B cell (primary cell): ENCODE data around the gene EVL. TPM values are rescaled to one million over a fixed set of nuclear protein-coding genes. Genes with fewer than 3 reads are reported as not detected.

Experiments
- ATAC-seq: fragments of 200-7000 bp; cut with Tn5 transposase; one replicate; pipeline ENCODE4 v1.10.0; 2021; ENCODE audit warnings: low read depth, mild to moderate bottlenecking, moderate number of reproducible peaks, moderate library complexity
- CTCF ChIA-PET: fragments of 350-600 bp; sonication (Branson Sonifier 250); formaldehyde crosslinking; loops from one replicate; lab custom pipeline; 2021; ENCODE audit warnings: antibody characterized with exemption, inconsistent platforms; lab: Charles Lee
- POLR2A ChIA-PET: fragments of 350-600 bp; sonication (Branson Sonifier 250); formaldehyde crosslinking; loops from one replicate; lab custom pipeline; 2021; ENCODE audit warnings: antibody characterized with exemption; lab: Charles Lee
- DNase-seq: peaks from one replicate; pipeline ENCODE4 v3.0.0; 2013
- H2AFZ ChIP-seq: 2 replicates; pipeline ENCODE4 v1.6.1; 2012; ENCODE audit warnings: mild to moderate bottlenecking, low read depth, low read length; ENCODE audit not compliant: insufficient read depth, poor library complexity, severe bottlenecking
- H3K27ac ChIP-seq, 2 donors: 1 replicate in 1 of 2; 2 replicates in 1 of 2; pipeline ENCODE4 v1.5.1; 2012 to 2013; ENCODE audit warnings: low read length in 2 of 2, mild to moderate bottlenecking in 2 of 2, moderate library complexity in 1 of 2
- H3K27me3 ChIP-seq, 4 experiments: fragments of 200-600 bp in 1 of 4; sonication (generic) in 1 of 4; replicated peaks in 1 of 4; 1 replicate in 2 of 4; 2 replicates in 2 of 4; pipeline versions ENCODE4 v1.6.1 to v1.7.0; 2013 to 2016; ENCODE audit warnings: low read length in 3 of 4, mild to moderate bottlenecking in 2 of 4, mixed read lengths in 1 of 4, moderate library complexity in 1 of 4; ENCODE audit not compliant: insufficient read depth in 4 of 4, control insufficient read depth in 3 of 4; ENCODE audit errors: control extremely low read depth in 1 of 4
- H3K36me3 ChIP-seq, 2 experiments: replicated peaks in 1 of 2; 1 replicate in 1 of 2; 2 replicates in 1 of 2; pipeline versions ENCODE4 v1.6.1 to v1.7.1; 2013; ENCODE audit warnings: low read length in 1 of 2; ENCODE audit not compliant: insufficient read depth in 2 of 2, control insufficient read depth in 1 of 2; ENCODE audit errors: control extremely low read depth in 1 of 2, extremely low read depth in 1 of 2
- H3K4me1 ChIP-seq, 2 donors: fragments of 200-600 bp in 1 of 2; sonication (generic) in 1 of 2; 1 replicate in 1 of 2; 2 replicates in 1 of 2; pipeline versions ENCODE4 v1.5.1 to v1.6.1; 2013 to 2017; ENCODE audit warnings: low read length in 2 of 2; ENCODE audit not compliant: control insufficient read depth in 2 of 2, insufficient read depth in 2 of 2
- H3K4me2 ChIP-seq: replicated peaks from 2 replicates; pipeline ENCODE3; 2012; ENCODE audit warnings: mild to moderate bottlenecking, low read depth, low read length; ENCODE audit not compliant: poor library complexity, severe bottlenecking
- H3K4me3 ChIP-seq, 5 experiments: fragments of 200-600 bp in 1 of 5; sonication (generic) in 1 of 5; 1 replicate in 3 of 5; 2 replicates in 2 of 5; pipeline versions ENCODE4 v1.5.1 to v1.7.0; 2011 to 2016; ENCODE audit warnings: low read length in 4 of 5, mild to moderate bottlenecking in 4 of 5, low read depth in 2 of 5, control low read depth in 1 of 5, moderate library complexity in 1 of 5; ENCODE audit not compliant: insufficient read depth in 1 of 5; ENCODE audit errors: control extremely low read depth in 1 of 5, extremely low read depth in 1 of 5
- H3K79me2 ChIP-seq: fragments of 200-600 bp; sonication (generic); one replicate; pipeline ENCODE4 v1.6.0; 2016; ENCODE audit warnings: low read length; ENCODE audit not compliant: control insufficient read depth, insufficient read depth
- H3K9ac ChIP-seq: fragments of 200-600 bp; sonication (generic); 2 replicates; pipeline ENCODE4 v1.6.1; 2017; ENCODE audit warnings: mild to moderate bottlenecking, low read length, moderate library complexity
- H3K9me3 ChIP-seq, 3 donors: one replicate each; pipeline versions ENCODE4 v1.6.1 to v1.7.1; 2013; ENCODE audit warnings: low read length in 2 of 3; ENCODE audit not compliant: control insufficient read depth in 2 of 3, insufficient read depth in 1 of 3; ENCODE audit errors: control extremely low read depth in 1 of 3
- H4K20me1 ChIP-seq: 2 replicates; pipeline ENCODE4 v1.6.0; 2012; ENCODE audit warnings: mild to moderate bottlenecking, low read length; ENCODE audit not compliant: insufficient read depth, control insufficient read depth, poor library complexity, severe bottlenecking
- H3K27ac Mint-ChIP-seq: one replicate; pipeline ENCODE4 v1.8.0; 2021; ENCODE audit warnings: mixed read lengths
- H3K27me3 Mint-ChIP-seq: one replicate; pipeline ENCODE4 v1.8.0; 2021; ENCODE audit warnings: mixed read lengths
- H3K4me1 Mint-ChIP-seq: one replicate; pipeline ENCODE4 v1.8.0; 2021; ENCODE audit warnings: mixed read lengths
- H3K4me3 Mint-ChIP-seq: one replicate; pipeline ENCODE4 v1.8.0; 2021; ENCODE audit warnings: mixed read lengths
- H3K9me3 Mint-ChIP-seq: one replicate; pipeline ENCODE4 v1.8.0; 2022; ENCODE audit warnings: mixed read lengths; ENCODE audit not compliant: insufficient read depth
- CTCF ChIP-seq: fragments of 200-600 bp; IDR thresholded peaks from one replicate; pipeline ENCODE4 v1.8.0; 2022; ENCODE audit warnings: antibody characterized with exemption, mild to moderate bottlenecking
- EZH2 ChIP-seq: IDR thresholded peaks from 2 replicates; pipeline ENCODE4 v1.6.1; 2012; ENCODE audit warnings: borderline replicate concordance, low read depth, mild to moderate bottlenecking, moderate library complexity, low read length; ENCODE audit not compliant: insufficient read depth, poor library complexity, severe bottlenecking
- WGBS: methylation state at CpG from one replicate; pipeline ENCODE4 v1.1.5; 2013; ENCODE audit warnings: missing lambda C conversion rate; ENCODE audit not compliant: insufficient coverage; 5-methylcytosine and 5-hydroxymethylcytosine counted together
- intact Hi-C: fragments of 100-400 bp; cut with micrococcal nuclease; formaldehyde crosslinking; loops from one replicate; pipeline ENCODE4 v1.10.0; 2022
- polyA plus RNA-seq: library from polyadenylated mRNA; depleted of rRNA; stranded (reverse); fragments of >200 nt; gene quantifications from 2 replicates; pipeline ENCODE4 v1.2.3, GENCODE V29; 2012
- total RNA-seq, 2 donors: library from RNA; stranded (reverse); fragments of 120-200 nt in 1 of 2; gene quantifications; 1 replicate in 1 of 2; 2 replicates in 1 of 2; pipeline versions ENCODE4 v1.2.3 to v1.2.4, GENCODE V29; 2013 to 2022

Gene EVL
- total and polyA plus RNA-seq, 2 donors (not counting 1 experiment from before 2014, with no cell fraction given): 486 to 892 TPM

- no peak overlapping the region for H2AFZ ChIP-seq
- ATAC-seq (no peak), DNase-seq (no peak)
- H3K79me2 ChIP-seq: peaks cover 22% of the 10 kb centered on the region
- no peaks in the 10 kb centered on the region for H3K27me3 Mint-ChIP-seq
- intact Hi-C loops: no loop called here
- no peak overlapping the region for H3K9ac ChIP-seq
- H4K20me1 ChIP-seq: no peaks in the 10 kb centered on the region
- ChIA-PET POLR2A (no interaction called here), CTCF (interaction anchor here (0.8 to 7.2 kb wide), 6 partner anchors 16 to 144 kb away, joined by 3 to 86 read pairs (median 3); partner anchors contain the start of gene EVL)
- H3K27ac Mint-ChIP-seq: no peak overlapping the region
- 44% methylated on average over 2 of the region's 2 CpGs for WGBS
- H3K9me3 Mint-ChIP-seq: no peaks in the 10 kb centered on the region
- no peaks in the 10 kb centered on the region for H3K36me3 ChIP-seq
- peaks cover 4% of the 10 kb centered on the region for H3K4me1 Mint-ChIP-seq
- no peaks in the 10 kb centered on the region for H3K4me1 ChIP-seq
- H3K27me3 ChIP-seq: no peaks in the 10 kb centered on the region
- TF ChIP-seq EZH2 (no peak), CTCF (no peak)
- H3K27ac ChIP-seq: no peak overlapping the region
- no peak overlapping the region for H3K4me2 ChIP-seq
- no peak overlapping the region for H3K4me3 ChIP-seq
- H3K4me3 Mint-ChIP-seq: no peak overlapping the region
- H3K9me3 ChIP-seq: no peaks in the 10 kb centered on the region
Observed at GRCh38 chr14:100052819-100053218, 12.4 kb upstream of the EVL start.

DNA sequence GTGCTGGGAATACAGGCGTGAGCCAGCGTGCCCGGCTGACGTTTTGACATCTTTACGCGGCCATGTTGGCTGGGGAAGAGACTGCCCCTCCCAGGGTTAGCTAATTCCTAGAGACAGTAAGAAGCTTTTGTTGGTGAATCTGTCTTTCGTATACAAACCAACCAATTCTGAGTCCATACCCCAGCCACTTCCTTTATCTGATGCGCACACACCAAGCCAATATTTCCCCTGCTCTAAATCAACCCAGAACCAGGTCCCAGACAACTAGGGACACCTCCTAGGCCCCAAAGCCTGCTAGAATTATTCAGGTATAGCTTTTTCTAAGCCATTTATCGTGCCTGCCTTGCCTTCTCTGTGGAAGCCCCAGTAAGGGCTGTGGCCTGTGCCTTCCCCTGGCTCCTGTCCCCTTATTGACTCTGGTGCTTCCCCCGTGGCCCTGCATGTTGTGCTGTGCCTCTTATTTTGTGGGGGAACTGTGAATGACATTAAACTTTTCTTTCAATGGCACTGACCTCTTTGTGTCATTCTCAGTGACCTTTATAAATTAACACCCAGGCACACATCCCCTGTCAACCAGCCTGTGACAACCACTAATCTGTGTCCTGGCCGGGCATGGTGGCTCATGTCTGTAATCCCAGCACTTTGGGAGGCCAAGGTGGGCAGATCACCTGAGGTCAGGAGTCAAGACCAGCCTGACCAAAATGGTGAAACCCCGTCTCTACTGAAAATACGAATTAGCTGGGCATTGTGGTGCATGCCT lies 10.7 kb upstream of the EVL start:
- H3K4me3 Mint-ChIP-seq: no peak overlapping the region
- peaks cover 20% of the 10 kb centered on the region for H3K4me1 Mint-ChIP-seq
- intact Hi-C loops: loop anchor here (5.0 kb wide), 1 partner anchor 323 kb away; the partner anchor contains the start of gene WDR25
- Histone ChIP-seq H2AFZ (no peak overlapping the region), H3K9ac (no peak overlapping the region), H3K4me3 (no peak overlapping the region), H3K79me2 (peaks cover 39% of the 10 kb centered on the region), H4K20me1 (no peaks in the 10 kb centered on the region), H3K4me2 (no peak overlapping the region), H3K36me3 (no peaks in the 10 kb centered on the region), H3K4me1 (peaks cover 13 to 15% of the 10 kb centered on the region in 2 donors), H3K27ac (no peak overlapping the region), H3K27me3 (no peaks in the 10 kb centered on the region), H3K9me3 (no peaks in the 10 kb centered on the region)
- DNase-seq (no peak), ATAC-seq (no peak)
- H3K27me3 Mint-ChIP-seq: no peaks in the 10 kb centered on the region
- TF ChIP-seq CTCF (no peak), EZH2 (no peak)
- H3K27ac Mint-ChIP-seq: no peak overlapping the region
- H3K9me3 Mint-ChIP-seq: no peaks in the 10 kb centered on the region
- 93% methylated on average over 8 of the region's 13 CpGs for WGBS
- ChIA-PET POLR2A (no interaction called here), CTCF (interaction anchor here (1.0 to 22.8 kb wide), 7 partner anchors 14 to 138 kb away, joined by 3 to 495 read pairs (median 4); partner anchors contain the start of gene EVL)
